Mesendoderm (in vitro differentiated cells): Measurements from ENCODE around the gene ATOH8.

Experiments
- DNase-seq: peaks from one replicate; pipeline ENCODE4 v3.0.0; 2013
- H2AK5ac ChIP-seq: 2 replicates; pipeline ENCODE4 v1.6.1; 2013; ENCODE audit warnings: low read length, inconsistent platforms
- H2BK120ac ChIP-seq: 2 replicates; pipeline ENCODE4 v1.6.1; 2013; ENCODE audit warnings: low read depth, mild to moderate bottlenecking, low read length, moderate library complexity, mixed read lengths
- H2BK15ac ChIP-seq: replicated peaks from 2 replicates; pipeline ENCODE4 v1.6.1; 2013; ENCODE audit warnings: low read depth, mild to moderate bottlenecking, moderate library complexity
- H2BK5ac ChIP-seq: 2 replicates; pipeline ENCODE4 v1.6.1; 2013; ENCODE audit warnings: low read length, inconsistent platforms
- H3K18ac ChIP-seq: 2 replicates; pipeline ENCODE4 v1.6.1; 2013; ENCODE audit warnings: mild to moderate bottlenecking, low read length, mixed read lengths
- H3K23ac ChIP-seq: one replicate; pipeline ENCODE4 v1.6.1; 2013; ENCODE audit warnings: low read length
- H3K27ac ChIP-seq: 2 replicates; pipeline ENCODE4 v1.5.1; 2013; ENCODE audit warnings: low read depth, mild to moderate bottlenecking, inconsistent platforms, low read length, moderate library complexity
- H3K27me3 ChIP-seq: 2 replicates; pipeline ENCODE4 v1.6.1; 2013; ENCODE audit warnings: low read length, control low read depth, mild to moderate bottlenecking, inconsistent platforms; ENCODE audit not compliant: insufficient read depth, poor library complexity
- H3K36me3 ChIP-seq: 2 replicates; pipeline ENCODE4 v1.6.1; 2013; ENCODE audit warnings: low read length, inconsistent platforms; ENCODE audit not compliant: control insufficient read depth, insufficient read depth
- H3K4ac ChIP-seq: one replicate; pipeline ENCODE4 v1.6.1; 2013; ENCODE audit warnings: low read depth, mild to moderate bottlenecking, low read length, moderate library complexity
- H3K4me1 ChIP-seq: 2 replicates; pipeline ENCODE4 v1.6.1; 2013; ENCODE audit warnings: low read depth, low read length, inconsistent platforms; ENCODE audit not compliant: control insufficient read depth
- H3K4me2 ChIP-seq: 2 replicates; pipeline ENCODE4 v1.6.1; 2013; ENCODE audit warnings: low read length
- H3K4me3 ChIP-seq: 2 replicates; pipeline ENCODE4 v1.5.1; 2013; ENCODE audit warnings: mild to moderate bottlenecking, low read length
- H3K56ac ChIP-seq: one replicate; pipeline ENCODE4 v1.6.1; 2013; ENCODE audit warnings: low read length
- H3K79me1 ChIP-seq: 2 replicates; pipeline ENCODE4 v1.6.1; 2013; ENCODE audit warnings: low read length, inconsistent platforms
- H3K79me2 ChIP-seq: 2 replicates; pipeline ENCODE4 v1.6.1; 2013; ENCODE audit warnings: mild to moderate bottlenecking, low read length; ENCODE audit not compliant: control insufficient read depth, insufficient read depth
- H3K9ac ChIP-seq: 2 replicates; pipeline ENCODE4 v1.6.1; 2013; ENCODE audit warnings: low read length, inconsistent platforms
- H4K5ac ChIP-seq: one replicate; pipeline ENCODE4 v1.6.1; 2013; ENCODE audit warnings: low read length
- H4K8ac ChIP-seq: one replicate; pipeline ENCODE4 v1.6.1; 2013; ENCODE audit warnings: low read depth, mild to moderate bottlenecking, control low read depth, low read length, moderate library complexity
- WGBS: extraction: QIAGEN DNeasy Blood & Tissue Kit; methylation state at CpG from one replicate; pipeline ENCODE4 v1.1.7; 2013; ENCODE audit warnings: low lambda C conversion rate, missing lambda C conversion rate; ENCODE audit not compliant: insufficient coverage; ENCODE audit errors: extremely low coverage; 5-methylcytosine and 5-hydroxymethylcytosine counted together

The ATOH8 gene

GRCh38 chr2:85794491-85795121, 40.8 kb downstream of the ATOH8 start:
- no peaks in the 10 kb centered on the region for H3K79me2 ChIP-seq
- H2AK5ac ChIP-seq: no peak overlapping the region
- no peak overlapping the region for H3K4me2 ChIP-seq
- H3K18ac ChIP-seq: no peak overlapping the region
- H4K8ac ChIP-seq: no peak overlapping the region
- no peak overlapping the region for H3K27ac ChIP-seq
- H3K36me3 ChIP-seq: no peaks in the 10 kb centered on the region
- H3K4me1 ChIP-seq: no peaks in the 10 kb centered on the region
- DNase-seq: no peak
- H2BK15ac ChIP-seq: no peak overlapping the region
- no peak overlapping the region for H3K9ac ChIP-seq
- no peak overlapping the region for H3K4ac ChIP-seq
- no peaks in the 10 kb centered on the region for H3K79me1 ChIP-seq
- H2BK5ac ChIP-seq: no peak overlapping the region
- WGBS: no CpG with 5 or more reads among the region's 14 CpGs
- no peak overlapping the region for H3K23ac ChIP-seq
- no peak overlapping the region for H4K5ac ChIP-seq
- H3K27me3 ChIP-seq: no peaks in the 10 kb centered on the region
- no peak overlapping the region for H3K4me3 ChIP-seq
- no peak overlapping the region for H3K56ac ChIP-seq
- H2BK120ac ChIP-seq: no peak overlapping the region

GRCh38 chr2:85795331-85796045, 41.7 kb downstream of the ATOH8 start:
- no peaks in the 10 kb centered on the region for H3K79me1 ChIP-seq
- no peak overlapping the region for H2AK5ac ChIP-seq
- H4K5ac ChIP-seq: no peak overlapping the region
- H3K23ac ChIP-seq: no peak overlapping the region
- H3K36me3 ChIP-seq: no peaks in the 10 kb centered on the region
- no peak overlapping the region for H3K4ac ChIP-seq
- H3K27me3 ChIP-seq: no peaks in the 10 kb centered on the region
- DNase-seq: no peak
- no peak overlapping the region for H3K4me3 ChIP-seq
- no peak overlapping the region for H2BK5ac ChIP-seq
- H3K4me1 ChIP-seq: no peaks in the 10 kb centered on the region
- no peak overlapping the region for H2BK120ac ChIP-seq
- no peak overlapping the region for H4K8ac ChIP-seq
- H3K79me2 ChIP-seq: no peaks in the 10 kb centered on the region
- no CpG with 5 or more reads among the region's 20 CpGs for WGBS
- H2BK15ac ChIP-seq: no peak overlapping the region
- no peak overlapping the region for H3K4me2 ChIP-seq
- no peak overlapping the region for H3K56ac ChIP-seq
- no peak overlapping the region for H3K9ac ChIP-seq
- H3K18ac ChIP-seq: no peak overlapping the region
- H3K27ac ChIP-seq: no peak overlapping the region

GRCh38 chr2:85796046-85796340, 42.2 kb downstream of the ATOH8 start:
- no peaks in the 10 kb centered on the region for H3K36me3 ChIP-seq
- H3K18ac ChIP-seq: no peak overlapping the region
- no peak overlapping the region for H4K5ac ChIP-seq
- H3K4me1 ChIP-seq: no peaks in the 10 kb centered on the region
- H3K4me3 ChIP-seq: no peak overlapping the region
- DNase-seq: no peak
- H3K27ac ChIP-seq: no peak overlapping the region
- no peak overlapping the region for H3K4ac ChIP-seq
- no peak overlapping the region for H2BK5ac ChIP-seq
- H2BK120ac ChIP-seq: no peak overlapping the region
- H3K79me1 ChIP-seq: no peaks in the 10 kb centered on the region
- no peak overlapping the region for H4K8ac ChIP-seq
- H2BK15ac ChIP-seq: no peak overlapping the region
- no peak overlapping the region for H3K56ac ChIP-seq
- no peak overlapping the region for H3K9ac ChIP-seq
- no peak overlapping the region for H3K4me2 ChIP-seq
- no CpG with 5 or more reads among the region's 6 CpGs for WGBS
- no peak overlapping the region for H3K23ac ChIP-seq
- H2AK5ac ChIP-seq: no peak overlapping the region
- H3K27me3 ChIP-seq: no peaks in the 10 kb centered on the region
- H3K79me2 ChIP-seq: no peaks in the 10 kb centered on the region

- no CpG with 5 or more reads among the region's 22 CpGs for WGBS
These were observed 42.8 kb downstream of the ATOH8 start for GRCh38 chr2:85796341-85797262.

DNA sequence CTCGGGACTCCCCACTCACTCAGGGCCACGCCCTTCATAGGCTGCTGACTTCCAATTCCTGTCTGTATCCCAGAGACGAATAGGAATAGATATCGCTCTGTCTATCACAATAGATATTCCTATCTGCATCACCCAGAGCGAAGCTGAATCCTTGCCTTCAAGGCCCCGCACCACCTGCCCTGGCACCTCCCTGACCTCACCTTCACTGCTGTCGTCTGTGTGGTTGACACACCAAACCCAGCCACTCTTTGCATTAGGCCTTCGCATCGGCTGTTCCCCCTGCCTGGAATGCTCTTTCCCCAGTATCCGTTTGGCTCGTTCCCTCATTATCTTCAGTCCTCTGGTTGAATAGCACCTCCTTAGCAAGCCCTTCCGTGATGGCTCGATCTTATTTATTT, 43.5 kb downstream of the ATOH8 start:
- Histone ChIP-seq H3K23ac (no peak overlapping the region), H3K27me3 (no peaks in the 10 kb centered on the region), H2BK15ac (no peak overlapping the region), H2BK5ac (no peak overlapping the region), H3K36me3 (no peaks in the 10 kb centered on the region), H3K18ac (no peak overlapping the region), H3K27ac (no peak overlapping the region), H3K79me2 (no peaks in the 10 kb centered on the region), H3K9ac (no peak overlapping the region), H3K79me1 (no peaks in the 10 kb centered on the region), H3K56ac (no peak overlapping the region), H4K5ac (no peak overlapping the region), H3K4me2 (no peak overlapping the region), H3K4me1 (no peaks in the 10 kb centered on the region), H3K4me3 (no peak overlapping the region), H4K8ac (no peak overlapping the region), H3K4ac (no peak overlapping the region), H2AK5ac (no peak overlapping the region), H2BK120ac (no peak overlapping the region)
- DNase-seq: no peak
- whole genome bisulfite sequencing: no CpG with 5 or more reads among the region's 13 CpGs

More at GRCh38 chr2:85796341-85797262, 42.8 kb downstream of the ATOH8 start:
- H3K56ac ChIP-seq: no peak overlapping the region
- H3K79me1 ChIP-seq: no peaks in the 10 kb centered on the region
- H3K18ac ChIP-seq: no peak overlapping the region
- no peak overlapping the region for H3K4me3 ChIP-seq
- H3K4ac ChIP-seq: no peak overlapping the region
- H3K4me1 ChIP-seq: no peaks in the 10 kb centered on the region
- H3K4me2 ChIP-seq: no peak overlapping the region
- no peak overlapping the region for H2BK5ac ChIP-seq
- no peaks in the 10 kb centered on the region for H3K36me3 ChIP-seq
- H4K5ac ChIP-seq: no peak overlapping the region
- no peak overlapping the region for H4K8ac ChIP-seq
- no peak for DNase-seq
- H3K9ac ChIP-seq: no peak overlapping the region
- H3K27ac ChIP-seq: no peak overlapping the region
- no peak overlapping the region for H2AK5ac ChIP-seq
- H2BK15ac ChIP-seq: no peak overlapping the region
- no peaks in the 10 kb centered on the region for H3K27me3 ChIP-seq
- H3K79me2 ChIP-seq: no peaks in the 10 kb centered on the region
- H2BK120ac ChIP-seq: no peak overlapping the region
- no peak overlapping the region for H3K23ac ChIP-seq
